SK-N-SH (cell line): ENCODE results near the gene CCDC9. TPM values are rescaled to one million over a fixed set of nuclear protein-coding genes. Genes with fewer than 3 reads are reported as not detected.

Experiments used
- CTCF ChIA-PET: fragments of 300-600, 350-600 bp; formaldehyde crosslinking; extraction: SDS; loops from one replicate; lab custom pipeline; 2021; lab: Yijun Ruan, JAX
- POLR2A ChIA-PET: fragments of 350-600 bp; sonication (Branson Sonifier 250); formaldehyde crosslinking; extraction: SDS; loops from one replicate; lab custom pipeline; 2020; ENCODE audit warnings: antibody characterized with exemption, inconsistent platforms; lab: Yijun Ruan, JAX
- DNase-seq: peaks from one replicate; pipeline ENCODE4 v3.0.0; 2012
- H2AFZ ChIP-seq: fragments of 200-600 bp; sonication (generic); 2 replicates; pipeline ENCODE4 v1.8.1; 2016; ENCODE audit warnings: antibody characterized with exemption, mild to moderate bottlenecking, low read depth
- H3F3A ChIP-seq: fragments of 200-600 bp; sonication (generic); replicated peaks from 2 replicates; pipeline ENCODE3; 2016; ENCODE audit warnings: antibody characterized with exemption, mild to moderate bottlenecking; ENCODE audit not compliant: insufficient read depth
- H3K27ac ChIP-seq, 2 experiments: fragments of 200-500 bp in 1 of 2; fragments of 200-600 bp in 1 of 2; sonication (Bioruptor generic) in 1 of 2; sonication (generic), shearing (Covaris generic) in 1 of 2; 2 replicates each; pipeline versions ENCODE4 v1.5.1 to v1.6.1; 2014 to 2016; ENCODE audit warnings: low read depth in 2 of 2, inconsistent platforms in 1 of 2, low read length in 1 of 2, mild to moderate bottlenecking in 1 of 2, mixed read lengths in 1 of 2
- H3K27me3 ChIP-seq: fragments of 200-600 bp; sonication (generic), shearing (Covaris generic); 2 replicates; pipeline ENCODE4 v1.6.1; 2016; ENCODE audit warnings: mixed run types; ENCODE audit not compliant: insufficient read depth
- H3K36me3 ChIP-seq, 2 experiments: fragments of 200-500 bp in 1 of 2; fragments of 200-600 bp in 1 of 2; sonication (Bioruptor generic) in 1 of 2; sonication (generic) in 1 of 2; replicated peaks in 1 of 2; 2 replicates each; pipeline versions ENCODE3 to v1.5.1; 2014 to 2016; ENCODE audit warnings: low read length in 1 of 2, mild to moderate bottlenecking in 1 of 2; ENCODE audit not compliant: insufficient read depth in 2 of 2, control insufficient read depth in 1 of 2
- H3K4me1 ChIP-seq, 2 experiments: fragments of 200-500 bp in 1 of 2; fragments of 200-600 bp in 1 of 2; sonication (Bioruptor generic) in 1 of 2; sonication (generic), shearing (Covaris generic) in 1 of 2; 2 replicates each; pipeline versions ENCODE4 v1.5.1 to v1.6.1; 2014 to 2016; ENCODE audit warnings: low read depth in 1 of 2, low read length in 1 of 2, mixed run types in 1 of 2; ENCODE audit not compliant: insufficient read depth in 2 of 2, control insufficient read depth in 1 of 2
- H3K4me2 ChIP-seq: fragments of 200-600 bp; sonication (generic), shearing (Covaris generic); 2 replicates; pipeline ENCODE4 v1.6.1; 2017; ENCODE audit warnings: mixed run types
- H3K4me3 ChIP-seq, 2 experiments: fragments of 200-500 bp in 1 of 2; fragments of 200-600 bp in 1 of 2; sonication (Bioruptor generic) in 1 of 2; sonication (generic), shearing (Covaris generic) in 1 of 2; 2 replicates each; pipeline versions ENCODE4 v1.5.1 to v1.8.1; 2014 to 2016; ENCODE audit warnings: low read depth in 2 of 2, inconsistent platforms in 1 of 2, low read length in 1 of 2, mild to moderate bottlenecking in 1 of 2, mixed read lengths in 1 of 2, moderate library complexity in 1 of 2
- H3K79me2 ChIP-seq: fragments of 200-600 bp; sonication (generic); 2 replicates; pipeline ENCODE4 v1.8.1; 2017; ENCODE audit warnings: mild to moderate bottlenecking; ENCODE audit not compliant: insufficient read depth
- H3K9ac ChIP-seq: fragments of 200-600 bp; sonication (generic); 2 replicates; pipeline ENCODE4 v1.6.1; 2017; ENCODE audit warnings: mixed run types
- H3K9me2 ChIP-seq: fragments of 200-600 bp; sonication (generic); 2 replicates; pipeline ENCODE4 v1.6.1; 2017; ENCODE audit warnings: mixed run types
- H3K9me3 ChIP-seq: fragments of 200-600 bp; sonication (generic); 2 replicates; pipeline ENCODE4 v1.6.1; 2017; ENCODE audit warnings: mixed run types, mild to moderate bottlenecking, moderate library complexity
- H4K20me1 ChIP-seq: fragments of 200-600 bp; sonication (generic); 2 replicates; pipeline ENCODE4 v1.6.1; 2017; ENCODE audit warnings: mild to moderate bottlenecking, mixed run types; ENCODE audit not compliant: insufficient read depth
- EP300 ChIP-seq, 2 experiments: IDR thresholded peaks; 2 replicates each; pipeline versions ENCODE4 v1.4.0 to v1.6.1; 2012; ENCODE audit warnings: borderline replicate concordance in 1 of 2, low read depth in 1 of 2, low read length in 1 of 2
- EZH2phosphoT487 ChIP-seq: fragments of 200-600 bp; sonication (generic); IDR thresholded peaks from 2 replicates; pipeline ENCODE4 v1.6.1; 2017; ENCODE audit warnings: low read depth, mixed run types, mild to moderate bottlenecking, antibody characterized with exemption, moderate library complexity, borderline replicate concordance
- JUND ChIP-seq: IDR thresholded peaks from 2 replicates; pipeline ENCODE4 v1.4.0; 2012
- NFIC ChIP-seq: IDR thresholded peaks from 2 replicates; pipeline ENCODE4 v1.4.0; 2012; ENCODE audit warnings: borderline replicate concordance
- RAD21 ChIP-seq: IDR thresholded peaks from 2 replicates; pipeline ENCODE4 v1.6.1; 2012; ENCODE audit warnings: mild to moderate bottlenecking, low read length
- RCOR1 ChIP-seq: fragments of 150-350 bp; IDR thresholded peaks from 2 replicates; pipeline ENCODE4 v1.6.1; 2017; ENCODE audit warnings: antibody characterized with exemption, low read length
- SMC3 ChIP-seq: IDR thresholded peaks from 2 replicates; pipeline ENCODE4 v1.6.1; 2012; ENCODE audit warnings: low read depth, low read length, improper control_type of control experiment
- WGBS: methylation state at CpG from one replicate; pipeline ENCODE4 v1.1.6; 2017; ENCODE audit warnings: low lambda C conversion rate; 5-methylcytosine and 5-hydroxymethylcytosine counted together
- polyA plus RNA-seq, 3 experiments: library from polyadenylated mRNA; depleted of rRNA; stranded (reverse); fragments of >200 nt; gene quantifications; 2 replicates each; pipeline ENCODE4 v1.2.3, GENCODE V29; 2012
- TF ChIP-seq, protein P1 (sequence below): fragments of 150-350 bp; IDR thresholded peaks from 2 replicates; pipeline ENCODE4 v1.6.1; 2016; ENCODE audit warnings: mild to moderate bottlenecking, low read depth, low read length
- TF ChIP-seq, protein P2 (sequence below): IDR thresholded peaks from 2 replicates; pipeline ENCODE4; 2012
- TF ChIP-seq, protein P3 (sequence below): IDR thresholded peaks from 2 replicates; pipeline ENCODE4 v1.6.1; 2012; ENCODE audit warnings: mild to moderate bottlenecking, low read depth, low read length, moderate library complexity

CCDC9 gene
- polyA plus RNA-seq, 1 of the 3 experiments (the other 2 are of a cell fraction), result 12.4 TPM

DNA sequence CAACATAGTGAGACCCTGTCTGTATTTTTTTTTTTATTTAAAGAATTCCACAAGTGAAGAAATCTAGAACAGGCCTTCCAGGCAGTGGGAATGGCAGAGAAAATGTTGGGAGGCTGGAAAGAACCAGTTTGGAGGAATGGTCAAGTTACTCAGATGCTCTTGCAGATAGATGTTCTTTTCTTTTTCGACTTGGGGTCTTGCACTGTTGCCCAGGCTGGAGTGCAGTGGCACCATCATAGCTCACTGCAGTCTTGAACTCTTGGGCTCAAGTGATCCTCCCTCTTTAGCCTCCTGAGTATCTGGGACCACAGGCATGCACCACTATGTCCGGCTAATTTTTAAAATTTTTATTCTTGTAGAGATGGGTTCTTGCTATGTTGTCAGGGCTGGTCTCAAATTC is 54.0 kb downstream of the CCDC9 start (continued):
- TF ChIP-seq, protein P1, sequence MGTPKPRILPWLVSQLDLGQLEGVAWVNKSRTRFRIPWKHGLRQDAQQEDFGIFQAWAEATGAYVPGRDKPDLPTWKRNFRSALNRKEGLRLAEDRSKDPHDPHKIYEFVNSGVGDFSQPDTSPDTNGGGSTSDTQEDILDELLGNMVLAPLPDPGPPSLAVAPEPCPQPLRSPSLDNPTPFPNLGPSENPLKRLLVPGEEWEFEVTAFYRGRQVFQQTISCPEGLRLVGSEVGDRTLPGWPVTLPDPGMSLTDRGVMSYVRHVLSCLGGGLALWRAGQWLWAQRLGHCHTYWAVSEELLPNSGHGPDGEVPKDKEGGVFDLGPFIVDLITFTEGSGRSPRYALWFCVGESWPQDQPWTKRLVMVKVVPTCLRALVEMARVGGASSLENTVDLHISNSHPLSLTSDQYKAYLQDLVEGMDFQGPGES, result no peak
- TF ChIP-seq SMC3 (no peak), JUND (no peak), EP300 (IDR thresholded peaks at IDR 0.05; ENCODE audit: borderline replicate concordance in 1 of 2, low read depth in 1 of 2, low read length in 1 of 2) (no peak), EZH2phosphoT487 (no peak), RAD21 (no peak)
- TF ChIP-seq, protein P2, sequence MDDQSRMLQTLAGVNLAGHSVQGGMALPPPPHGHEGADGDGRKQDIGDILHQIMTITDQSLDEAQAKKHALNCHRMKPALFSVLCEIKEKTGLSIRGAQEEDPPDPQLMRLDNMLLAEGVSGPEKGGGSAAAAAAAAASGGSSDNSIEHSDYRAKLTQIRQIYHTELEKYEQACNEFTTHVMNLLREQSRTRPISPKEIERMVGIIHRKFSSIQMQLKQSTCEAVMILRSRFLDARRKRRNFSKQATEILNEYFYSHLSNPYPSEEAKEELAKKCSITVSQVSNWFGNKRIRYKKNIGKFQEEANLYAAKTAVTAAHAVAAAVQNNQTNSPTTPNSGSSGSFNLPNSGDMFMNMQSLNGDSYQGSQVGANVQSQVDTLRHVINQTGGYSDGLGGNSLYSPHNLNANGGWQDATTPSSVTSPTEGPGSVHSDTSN, result no peak
- TF ChIP-seq, protein P3, sequence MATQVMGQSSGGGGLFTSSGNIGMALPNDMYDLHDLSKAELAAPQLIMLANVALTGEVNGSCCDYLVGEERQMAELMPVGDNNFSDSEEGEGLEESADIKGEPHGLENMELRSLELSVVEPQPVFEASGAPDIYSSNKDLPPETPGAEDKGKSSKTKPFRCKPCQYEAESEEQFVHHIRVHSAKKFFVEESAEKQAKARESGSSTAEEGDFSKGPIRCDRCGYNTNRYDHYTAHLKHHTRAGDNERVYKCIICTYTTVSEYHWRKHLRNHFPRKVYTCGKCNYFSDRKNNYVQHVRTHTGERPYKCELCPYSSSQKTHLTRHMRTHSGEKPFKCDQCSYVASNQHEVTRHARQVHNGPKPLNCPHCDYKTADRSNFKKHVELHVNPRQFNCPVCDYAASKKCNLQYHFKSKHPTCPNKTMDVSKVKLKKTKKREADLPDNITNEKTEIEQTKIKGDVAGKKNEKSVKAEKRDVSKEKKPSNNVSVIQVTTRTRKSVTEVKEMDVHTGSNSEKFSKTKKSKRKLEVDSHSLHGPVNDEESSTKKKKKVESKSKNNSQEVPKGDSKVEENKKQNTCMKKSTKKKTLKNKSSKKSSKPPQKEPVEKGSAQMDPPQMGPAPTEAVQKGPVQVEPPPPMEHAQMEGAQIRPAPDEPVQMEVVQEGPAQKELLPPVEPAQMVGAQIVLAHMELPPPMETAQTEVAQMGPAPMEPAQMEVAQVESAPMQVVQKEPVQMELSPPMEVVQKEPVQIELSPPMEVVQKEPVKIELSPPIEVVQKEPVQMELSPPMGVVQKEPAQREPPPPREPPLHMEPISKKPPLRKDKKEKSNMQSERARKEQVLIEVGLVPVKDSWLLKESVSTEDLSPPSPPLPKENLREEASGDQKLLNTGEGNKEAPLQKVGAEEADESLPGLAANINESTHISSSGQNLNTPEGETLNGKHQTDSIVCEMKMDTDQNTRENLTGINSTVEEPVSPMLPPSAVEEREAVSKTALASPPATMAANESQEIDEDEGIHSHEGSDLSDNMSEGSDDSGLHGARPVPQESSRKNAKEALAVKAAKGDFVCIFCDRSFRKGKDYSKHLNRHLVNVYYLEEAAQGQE, result no peak

DNA sequence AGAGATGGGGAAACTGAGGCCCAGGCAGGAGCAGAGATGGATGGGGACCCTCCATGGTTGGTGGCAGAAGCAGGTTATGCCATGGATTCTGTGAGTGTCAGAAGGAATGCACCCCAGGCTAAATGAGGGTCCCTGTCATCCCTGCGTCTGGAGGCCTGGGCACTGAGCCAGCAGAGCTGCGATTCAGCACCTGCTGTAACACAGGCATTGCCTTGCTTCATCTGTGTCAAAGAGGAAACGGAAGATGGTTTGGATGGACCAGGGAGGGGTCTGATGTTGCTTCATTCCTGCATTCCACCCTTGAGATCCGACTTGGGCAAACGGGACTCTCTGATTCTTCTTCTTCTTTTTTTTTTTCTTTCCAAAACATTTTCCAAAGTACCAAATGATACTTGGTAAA is 54.5 kb downstream of the CCDC9 start:
- CTCF ChIA-PET, result interaction anchor here (1.2 kb wide), 1 partner anchor 81 kb away, joined by 4 read pairs; no protein-coding TSS in a partner anchor
- DNase-seq, result peak; percentile 62

More for the DNA sequence above, 54.5 kb downstream of the CCDC9 start:
- Histone ChIP-seq H3K4me2 (no peak overlapping the region), H4K20me1 (no peaks in the 10 kb centered on the region), H2AFZ (no peak overlapping the region), H3K27ac (no peak overlapping the region), H3K4me3 (no peak overlapping the region), H3K9ac (no peak overlapping the region), H3K9me3 (no peaks in the 10 kb centered on the region), H3K9me2 (no peaks in the 10 kb centered on the region), H3K36me3 (no peaks in the 10 kb centered on the region), H3K79me2 (no peaks in the 10 kb centered on the region), H3K27me3 (peaks cover 24% of the 10 kb centered on the region), H3K4me1 (peaks cover 0 to 4% of the 10 kb centered on the region in 2 experiments; a peak in 2 of 4 replicates), H3F3A (peaks cover 19% of the 10 kb centered on the region)
- POLR2A ChIA-PET, result interaction anchor here (0.6 kb wide), 1 partner anchor 290 kb away, joined by 3 read pairs; no protein-coding TSS in a partner anchor
- TF ChIP-seq JUND (no peak), NFIC (peak; percentile 41), RCOR1 (peak; percentile 98)
- WGBS, result 2% methylated on average over 4 of the region's 5 CpGs
